DOHH2 (cell line): ENCODE results near the gene IPO13.

Source experiments
- H3F3A ChIP-seq: fragments of 200-600 bp; sonication (generic), shearing (Covaris generic); 2 replicates; pipeline ENCODE4 v1.6.0; 2016; ENCODE audit warnings: antibody characterized with exemption, mild to moderate bottlenecking; ENCODE audit not compliant: control insufficient read depth, insufficient read depth
- H3K27ac ChIP-seq: fragments of 200-600 bp; sonication (generic); 2 replicates; pipeline ENCODE4 v1.5.1; 2014; ENCODE audit warnings: low read depth, mild to moderate bottlenecking, low read length, moderate library complexity
- H3K27me3 ChIP-seq: fragments of 200-600 bp; sonication (generic); 2 replicates; pipeline ENCODE4 v1.6.1; 2014; ENCODE audit warnings: mild to moderate bottlenecking, low read length, mixed read lengths; ENCODE audit not compliant: control insufficient read depth
- H3K36me3 ChIP-seq: fragments of 200-600 bp; sonication (generic); 2 replicates; pipeline ENCODE4 v1.6.1; 2014; ENCODE audit warnings: mild to moderate bottlenecking, low read length, moderate library complexity, mixed read lengths; ENCODE audit not compliant: control insufficient read depth
- H3K4me1 ChIP-seq: fragments of 200-600 bp; sonication (generic); 2 replicates; pipeline ENCODE4 v1.6.1; 2014; ENCODE audit warnings: mild to moderate bottlenecking, low read length, mixed read lengths; ENCODE audit not compliant: control insufficient read depth
- H3K4me2 ChIP-seq: fragments of 200-600 bp; sonication (generic); 2 replicates; pipeline ENCODE4 v1.6.0; 2014; ENCODE audit warnings: mild to moderate bottlenecking, low read length, moderate library complexity
- H3K4me3 ChIP-seq: fragments of 200-600 bp; sonication (generic); 2 replicates; pipeline ENCODE4 v1.5.1; 2014; ENCODE audit warnings: mild to moderate bottlenecking, low read length, mixed read lengths
- H3K79me2 ChIP-seq: fragments of 200-600 bp; sonication (generic); 2 replicates; pipeline ENCODE4 v1.6.1; 2014; ENCODE audit warnings: mild to moderate bottlenecking, low read length, mixed read lengths; ENCODE audit not compliant: control insufficient read depth
- H3K9me2 ChIP-seq: fragments of 200-600 bp; sonication (generic); replicated peaks from 2 replicates; pipeline ENCODE4 v1.6.1; 2014; ENCODE audit warnings: mild to moderate bottlenecking, low read length, mixed read lengths; ENCODE audit not compliant: control insufficient read depth
- H3K9me3 ChIP-seq: fragments of 200-600 bp; sonication (generic); 2 replicates; pipeline ENCODE4 v1.6.1; 2014; ENCODE audit warnings: antibody characterized with exemption, low read length, mixed read lengths; ENCODE audit not compliant: control insufficient read depth, insufficient read depth
- H4K20me1 ChIP-seq: fragments of 200-600 bp; sonication (generic); 2 replicates; pipeline ENCODE4 v1.6.0; 2014; ENCODE audit warnings: low read depth, mild to moderate bottlenecking, antibody characterized with exemption, low read length, moderate library complexity; ENCODE audit not compliant: control insufficient read depth, insufficient read depth
- CTCF ChIP-seq: fragments of 200-600 bp; sonication (generic); IDR thresholded peaks from one replicate; pipeline ENCODE4 v1.5.1; 2014; ENCODE audit warnings: antibody characterized with exemption, mild to moderate bottlenecking, low read depth, low read length; ENCODE audit not compliant: poor library complexity, severe bottlenecking
- EZH2phosphoT487 ChIP-seq: fragments of 200-600 bp; sonication (generic); IDR thresholded peaks from 2 replicates; pipeline ENCODE4 v1.6.1; 2017; ENCODE audit warnings: borderline replicate concordance, mild to moderate bottlenecking, antibody characterized with exemption, low read length, moderate library complexity, mixed read lengths

Gene IPO13

GRCh38 chr1:43908226-43908625 is 38.5 kb upstream of the IPO13 start:
- no peak overlapping the region for H3K27ac ChIP-seq

GRCh38 chr1:43908858-43909257 is 37.9 kb upstream of the IPO13 start:
- peaks cover 17% of the 10 kb centered on the region for H3F3A ChIP-seq
- H3K27me3 ChIP-seq: no peaks in the 10 kb centered on the region
- no peaks in the 10 kb centered on the region for H3K9me2 ChIP-seq
- H3K4me1 ChIP-seq: peaks cover 18% of the 10 kb centered on the region
- no peaks in the 10 kb centered on the region for H3K9me3 ChIP-seq
- H3K4me3 ChIP-seq: no peak overlapping the region
- H3K36me3 ChIP-seq: no peaks in the 10 kb centered on the region
- TF ChIP-seq EZH2phosphoT487 (no peak), CTCF (no peak)
- no peaks in the 10 kb centered on the region for H3K79me2 ChIP-seq
- no peak overlapping the region for H3K4me2 ChIP-seq
- H3K27ac ChIP-seq: no peak overlapping the region
- no peaks in the 10 kb centered on the region; the same call in 1 of the 2 replicates for H4K20me1 ChIP-seq

More at GRCh38 chr1:43908226-43908625, 38.5 kb upstream of the IPO13 start:
- Histone ChIP-seq H3F3A (peaks cover 17% of the 10 kb centered on the region), H3K9me2 (no peaks in the 10 kb centered on the region), H3K9me3 (no peaks in the 10 kb centered on the region), H4K20me1 (no peaks in the 10 kb centered on the region; the same call in 1 of the 2 replicates), H3K4me2 (no peak overlapping the region), H3K27me3 (no peaks in the 10 kb centered on the region), H3K4me1 (peaks cover 18% of the 10 kb centered on the region), H3K36me3 (no peaks in the 10 kb centered on the region), H3K4me3 (no peak overlapping the region), H3K79me2 (no peaks in the 10 kb centered on the region)
- TF ChIP-seq EZH2phosphoT487 (no peak), CTCF (no peak)

GRCh38 chr1:43910343-43910742 is 36.4 kb upstream of the IPO13 start:
- TF ChIP-seq CTCF: no peak
- no peak for TF ChIP-seq EZH2phosphoT487
- H3K79me2 ChIP-seq: no peaks in the 10 kb centered on the region
- H3K27me3 ChIP-seq: no peaks in the 10 kb centered on the region
- H3K4me3 ChIP-seq: no peak overlapping the region
- H3K36me3 ChIP-seq: no peaks in the 10 kb centered on the region
- no peak overlapping the region for H3K27ac ChIP-seq
- peaks cover 9% of the 10 kb centered on the region for H3K4me1 ChIP-seq
- H3K9me2 ChIP-seq: no peaks in the 10 kb centered on the region
- no peaks in the 10 kb centered on the region for H3K9me3 ChIP-seq
- no peak overlapping the region for H3K4me2 ChIP-seq
- peaks cover 17% of the 10 kb centered on the region for H3F3A ChIP-seq
- no peaks in the 10 kb centered on the region; the same call in 1 of the 2 replicates for H4K20me1 ChIP-seq
